NCI-H2196 treated with DMSO at 0.1 percent for 48 hours (cell line): ENCODE results near the gene LHPP.

ENCODE experiments used
- DNase-seq: peaks from one replicate; lab custom pipeline; 2025; ENCODE audit not compliant: unreplicated experiment; lab: John Stamatoyannopoulos, UW

LHPP gene

GRCh38 chr10:124520558-124521428 lies 59.2 kb downstream of the LHPP start:
- no peak for DNase-seq

- no peak for DNase-seq
Measured at GRCh38 chr10:124521429-124521871, 59.8 kb downstream of the LHPP start.

GRCh38 chr10:124522131-124522932 lies 60.7 kb downstream of the LHPP start:
- DNase-seq = no peak

GRCh38 chr10:124522933-124523871 lies 61.6 kb downstream of the LHPP start:
- DNase-seq = no peak

- DNase-seq = no peak
Measured at GRCh38 chr10:124523901-124524300, 62.3 kb downstream of the LHPP start.

- no peak for DNase-seq
Measured at GRCh38 chr10:124524991-124525653, 63.5 kb downstream of the LHPP start.

GRCh38 chr10:124525751-124526600 lies 64.4 kb downstream of the LHPP start:
- DNase-seq = no peak

GRCh38 chr10:124526621-124527267 lies 65.1 kb downstream of the LHPP start:
- DNase-seq = no peak

GRCh38 chr10:124527874-124528395 lies 66.3 kb downstream of the LHPP start:
- DNase-seq = no peak

- DNase-seq = no peak
Measured at GRCh38 chr10:124529661-124530214, 68.1 kb downstream of the LHPP start.

GRCh38 chr10:124530215-124530665 lies 68.6 kb downstream of the LHPP start:
- DNase-seq = peak; percentile 12

GRCh38 chr10:124530816-124531215 lies 69.2 kb downstream of the LHPP start:
- no peak for DNase-seq

- DNase-seq = no peak
Measured at GRCh38 chr10:124532106-124532641, 70.6 kb downstream of the LHPP start.

GRCh38 chr10:124532788-124533187 lies 71.2 kb downstream of the LHPP start:
- DNase-seq = no peak

- DNase-seq = no peak
Measured at GRCh38 chr10:124533266-124533665, 71.6 kb downstream of the LHPP start.

- no peak for DNase-seq
Measured at GRCh38 chr10:124534231-124534798, 72.7 kb downstream of the LHPP start.

GRCh38 chr10:124534826-124535601 lies 73.4 kb downstream of the LHPP start:
- DNase-seq = no peak
